HEK293T (cell line): ENCODE results near the gene VPS41.

ENCODE experiments used
- CTCF ChIA-PET: fragments of 350-600 bp; formaldehyde crosslinking; extraction: SDS; loops from one replicate; lab custom pipeline; 2021; ENCODE audit warnings: antibody characterized with exemption, inconsistent platforms; lab: Yijun Ruan, JAX
- POLR2A ChIA-PET: fragments of 350-600 bp; formaldehyde crosslinking; extraction: SDS; loops from one replicate; lab custom pipeline; 2020; ENCODE audit warnings: antibody characterized with exemption, inconsistent platforms; lab: Yijun Ruan, JAX
- DNase-seq: peaks from one replicate; pipeline ENCODE4 v3.0.0; 2012; ENCODE audit warnings: mixed read lengths; ENCODE audit errors: extremely low spot score
- ARNT ChIP-seq: fragments of 450-650 bp; IDR thresholded peaks from 2 replicates; pipeline ENCODE4 v1.6.1; 2017; ENCODE audit warnings: mild to moderate bottlenecking
- BHLHE40 ChIP-seq: fragments of 450-650 bp; IDR thresholded peaks from 2 replicates; pipeline ENCODE4 v1.6.1; 2016; ENCODE audit warnings: mild to moderate bottlenecking, moderate library complexity, borderline replicate concordance
- CTBP1 ChIP-seq: fragments of 450-650 bp; IDR thresholded peaks from 2 replicates; pipeline ENCODE4 v1.6.1; 2016; ENCODE audit warnings: borderline replicate concordance
- ELF4 ChIP-seq: fragments of 450-650 bp; IDR thresholded peaks from 2 replicates; pipeline ENCODE4 v1.6.1; 2017; ENCODE audit warnings: antibody characterized with exemption
- FOXA1 ChIP-seq: fragments of 450-650 bp; IDR thresholded peaks from 2 replicates; pipeline ENCODE4 v1.6.1; 2016; ENCODE audit warnings: mild to moderate bottlenecking
- FOXK2 ChIP-seq: fragments of 450-650 bp; IDR thresholded peaks from 2 replicates; pipeline ENCODE4 v1.6.1; 2016; ENCODE audit warnings: mild to moderate bottlenecking
- FOXM1 ChIP-seq: fragments of 450-650 bp; IDR thresholded peaks from 2 replicates; pipeline ENCODE4 v1.6.1; 2017; ENCODE audit warnings: mild to moderate bottlenecking, borderline replicate concordance
- HDGF ChIP-seq: fragments of 450-650 bp; IDR thresholded peaks from 2 replicates; pipeline ENCODE4 v1.6.1; 2017; ENCODE audit warnings: antibody characterized with exemption, borderline replicate concordance
- L3MBTL2 ChIP-seq: fragments of 450-650 bp; conservative IDR thresholded peaks from 2 replicates; pipeline ENCODE4 v1.6.1; 2016; ENCODE audit warnings: mild to moderate bottlenecking
- LEF1 ChIP-seq: fragments of 450-650 bp; IDR thresholded peaks from 2 replicates; pipeline ENCODE4 v1.6.1; 2017; ENCODE audit warnings: mild to moderate bottlenecking, borderline replicate concordance
- NFRKB ChIP-seq: fragments of 450-650 bp; IDR thresholded peaks from 2 replicates; pipeline ENCODE4 v1.6.1; 2016; ENCODE audit warnings: mild to moderate bottlenecking, moderate library complexity
- SP1 ChIP-seq: fragments of 450-650 bp; IDR thresholded peaks from 2 replicates; pipeline ENCODE4 v1.6.1; 2017
- SUZ12 ChIP-seq: fragments of 450-650 bp; IDR thresholded peaks from 2 replicates; pipeline ENCODE4 v1.6.1; 2016; ENCODE audit warnings: mild to moderate bottlenecking
- TARDBP ChIP-seq: fragments of 450-650 bp; IDR thresholded peaks from 2 replicates; pipeline ENCODE4 v1.6.1; 2016
- ZNF384 ChIP-seq: fragments of 450-650 bp; IDR thresholded peaks from 2 replicates; pipeline ENCODE4 v1.6.1; 2016
- TF ChIP-seq, protein P1 (sequence below): fragments of 450-650 bp; IDR thresholded peaks from 2 replicates; pipeline ENCODE4 v1.6.1; 2016

VPS41 gene

DNA sequence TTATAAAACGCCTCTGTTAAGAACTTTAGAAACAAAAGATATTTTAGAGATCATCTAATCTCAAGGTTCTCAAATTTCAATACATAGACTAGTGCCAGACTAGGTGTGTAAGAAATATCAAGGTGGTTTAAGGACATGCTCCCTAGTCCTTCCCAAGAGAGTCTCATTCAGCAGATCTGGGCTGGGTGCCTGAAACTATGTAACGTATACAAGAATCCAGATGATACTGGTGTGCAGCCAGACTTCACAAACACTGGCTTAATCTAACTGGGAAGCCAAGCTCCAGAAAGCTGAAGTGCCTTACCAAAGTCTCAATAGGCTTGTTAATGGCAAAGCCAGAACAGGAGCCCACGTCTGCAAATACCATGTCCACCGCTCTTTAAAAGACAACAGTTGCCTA, 172.9 kb downstream of the VPS41 start:
- DNase-seq = no peak
- ChIA-PET POLR2A (no interaction called here), CTCF (no interaction called here)
- no peak for TF ChIP-seq SP1
- TF ChIP-seq, protein P1, sequence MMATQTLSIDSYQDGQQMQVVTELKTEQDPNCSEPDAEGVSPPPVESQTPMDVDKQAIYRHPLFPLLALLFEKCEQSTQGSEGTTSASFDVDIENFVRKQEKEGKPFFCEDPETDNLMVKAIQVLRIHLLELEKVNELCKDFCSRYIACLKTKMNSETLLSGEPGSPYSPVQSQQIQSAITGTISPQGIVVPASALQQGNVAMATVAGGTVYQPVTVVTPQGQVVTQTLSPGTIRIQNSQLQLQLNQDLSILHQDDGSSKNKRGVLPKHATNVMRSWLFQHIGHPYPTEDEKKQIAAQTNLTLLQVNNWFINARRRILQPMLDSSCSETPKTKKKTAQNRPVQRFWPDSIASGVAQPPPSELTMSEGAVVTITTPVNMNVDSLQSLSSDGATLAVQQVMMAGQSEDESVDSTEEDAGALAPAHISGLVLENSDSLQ = no peak
- TF ChIP-seq HDGF = no peak
- TF ChIP-seq CTBP1 = no peak
- TF ChIP-seq FOXK2 = no peak
- TF ChIP-seq L3MBTL2 = no peak
- TF ChIP-seq NFRKB = no peak
- no peak for TF ChIP-seq ARNT
- TF ChIP-seq ELF4 = no peak
- TF ChIP-seq ZNF384 = no peak

DNA sequence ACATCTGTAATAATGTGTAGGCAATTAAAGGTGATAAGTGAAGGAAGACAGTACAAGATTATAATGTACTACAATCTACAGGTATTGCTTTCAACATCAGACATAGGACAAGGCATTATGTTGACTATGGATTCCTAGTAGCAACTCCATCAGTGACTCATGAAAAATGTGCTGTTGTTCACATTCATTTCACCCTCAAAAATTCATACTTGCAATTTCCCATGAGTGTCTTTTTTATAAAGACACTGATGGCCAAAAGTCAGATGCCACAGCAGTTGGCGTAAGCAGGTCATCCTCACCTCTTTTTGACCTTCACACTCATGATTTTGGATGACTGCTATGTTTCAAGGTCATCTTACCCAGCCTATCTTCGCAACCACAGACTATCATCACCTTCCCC, 177.8 kb downstream of the VPS41 start:
- POLR2A ChIA-PET = no interaction called here
- no peak for TF ChIP-seq SUZ12
- no peak for TF ChIP-seq ZNF384
- no peak for TF ChIP-seq HDGF
- no peak for TF ChIP-seq ARNT
- no peak for TF ChIP-seq SP1
- TF ChIP-seq L3MBTL2 = no peak
- no peak for TF ChIP-seq LEF1
- no peak for TF ChIP-seq FOXM1
- no peak for TF ChIP-seq BHLHE40
- TF ChIP-seq, protein P1 = no peak
- no peak for DNase-seq
- CTCF ChIA-PET = no interaction called here

DNA sequence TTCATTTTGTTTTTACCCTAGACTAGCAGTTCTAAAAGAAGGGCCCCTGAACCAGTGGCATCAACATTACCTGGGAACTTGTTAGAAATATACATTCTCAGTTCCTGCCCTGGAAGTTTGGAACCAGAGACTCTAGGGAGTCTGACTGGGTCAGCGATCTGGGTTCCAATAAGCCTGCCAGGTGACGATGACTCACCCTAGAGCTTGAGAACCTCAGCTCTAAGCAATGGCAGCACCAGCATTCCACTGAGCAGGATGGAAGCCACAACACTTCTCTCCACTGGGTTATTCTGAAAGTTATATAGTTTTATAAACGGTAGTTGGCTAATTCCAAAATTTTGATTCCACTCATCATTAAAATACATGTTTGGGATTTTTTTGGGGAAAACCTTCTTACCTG, 180.8 kb downstream of the VPS41 start:
- CTCF ChIA-PET = no interaction called here
- POLR2A ChIA-PET = no interaction called here
- DNase-seq = no peak
- TF ChIP-seq, protein P1 = no peak
- TF ChIP-seq ZNF384 (no peak), LEF1 (no peak), BHLHE40 (no peak), NFRKB (no peak), FOXM1 (no peak), ELF4 (no peak), HDGF (no peak), L3MBTL2 (no peak), CTBP1 (no peak), FOXA1 (no peak), SP1 (no peak), SUZ12 (no peak), TARDBP (no peak), FOXK2 (no peak), ARNT (no peak)

DNA sequence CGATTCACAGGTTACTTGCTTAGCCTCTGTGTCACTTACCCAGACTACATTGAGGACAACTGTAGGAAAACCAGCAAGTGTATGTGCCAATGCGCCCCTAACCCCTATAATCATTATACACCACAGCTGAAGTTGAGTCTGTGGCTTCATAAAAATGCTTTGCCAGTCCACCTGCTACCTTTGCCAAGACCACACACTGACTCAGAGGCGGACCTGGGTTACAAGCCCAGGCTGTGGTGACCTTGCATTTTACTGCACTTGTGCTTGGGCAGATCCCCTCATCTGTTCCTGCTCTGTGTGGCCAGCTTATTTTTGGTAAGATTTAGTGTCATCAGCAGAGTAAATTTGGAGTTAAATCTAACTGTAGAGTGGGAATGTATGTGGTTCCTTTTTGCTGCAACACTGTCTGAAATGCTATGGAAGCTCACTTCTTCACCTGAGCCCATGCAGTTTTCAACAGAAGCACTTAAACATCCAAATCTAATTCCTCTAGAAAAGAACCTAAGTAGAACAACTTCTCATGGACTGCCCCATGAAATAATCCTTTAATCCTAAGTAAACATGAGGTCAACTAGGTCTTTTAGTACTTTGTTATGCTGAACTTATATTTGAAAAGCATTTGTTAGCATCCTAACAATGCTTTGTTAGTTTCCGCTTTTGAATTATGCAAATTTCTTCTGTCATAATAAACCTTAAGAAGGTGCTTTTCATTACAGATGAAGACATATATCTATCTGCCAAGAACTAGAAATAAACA, 181.6 kb downstream of the VPS41 start:
- TF ChIP-seq NFRKB = no peak
- no peak for TF ChIP-seq SUZ12
- no peak for TF ChIP-seq SP1
- TF ChIP-seq ZNF384 = no peak
- no peak for TF ChIP-seq ARNT
- TF ChIP-seq, protein P1 = no peak
- TF ChIP-seq FOXM1 = no peak
- TF ChIP-seq BHLHE40 = no peak
- TF ChIP-seq FOXA1 = no peak
- no peak for TF ChIP-seq FOXK2
- TF ChIP-seq L3MBTL2 = no peak
- no peak for TF ChIP-seq TARDBP
- TF ChIP-seq ELF4 = no peak
- no peak for TF ChIP-seq CTBP1
- TF ChIP-seq HDGF = no peak
- no peak for TF ChIP-seq LEF1
- POLR2A ChIA-PET = no interaction called here
- CTCF ChIA-PET = no interaction called here
- DNase-seq = no peak

DNA sequence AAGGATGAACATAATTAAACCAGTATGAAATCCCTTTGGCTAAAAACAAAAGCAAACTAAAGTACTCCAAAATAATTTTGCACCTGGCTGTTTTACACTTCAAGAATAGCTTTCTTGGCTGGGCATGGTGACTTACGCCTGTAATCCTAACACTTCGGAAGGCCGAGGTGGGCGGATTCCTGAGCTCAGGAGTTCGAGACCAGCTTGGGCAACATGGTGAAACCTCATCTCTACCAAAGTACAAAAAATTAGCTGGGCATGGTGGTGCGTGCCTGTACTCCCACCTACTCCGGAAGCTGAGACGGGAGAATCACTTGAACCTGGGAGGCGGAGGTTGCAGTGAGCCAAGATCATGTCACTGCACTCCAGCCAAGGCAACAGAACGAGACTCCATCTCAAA, 185.7 kb downstream of the VPS41 start:
- CTCF ChIA-PET = no interaction called here

DNA sequence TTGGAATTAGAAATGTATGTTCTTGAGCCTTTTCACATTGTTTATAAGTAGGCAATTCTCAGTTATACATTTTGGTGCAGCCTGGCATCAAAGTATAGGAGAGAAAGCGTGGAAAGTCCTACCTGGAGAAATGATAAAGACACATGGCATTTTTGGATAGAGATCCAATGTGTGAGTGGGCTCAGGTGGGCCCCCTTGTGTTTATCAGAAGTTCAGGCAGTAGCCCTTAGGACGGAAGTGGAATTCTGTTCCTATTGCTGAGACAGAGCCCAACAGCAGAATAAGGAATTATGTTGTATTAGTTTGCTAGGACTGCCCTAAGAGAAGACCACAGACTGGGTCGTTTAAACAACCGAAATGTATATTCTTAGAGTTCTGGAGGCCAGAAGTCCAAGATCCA, 192.6 kb downstream of the VPS41 start:
- ChIA-PET POLR2A (no interaction called here), CTCF (no interaction called here)
- TF ChIP-seq FOXK2 (no peak), BHLHE40 (no peak), FOXM1 (no peak), SP1 (no peak), ZNF384 (no peak), HDGF (no peak), ELF4 (no peak), SUZ12 (no peak)

More for the DNA sequence above, 185.7 kb downstream of the VPS41 start:
- POLR2A ChIA-PET = no interaction called here
- no peak for DNase-seq
- no peak for TF ChIP-seq ZNF384
- no peak for TF ChIP-seq HDGF
- no peak for TF ChIP-seq ELF4
- TF ChIP-seq FOXK2 = no peak
- no peak for TF ChIP-seq LEF1
- no peak for TF ChIP-seq BHLHE40

More for the DNA sequence above, 192.6 kb downstream of the VPS41 start:
- no peak for DNase-seq
